ENCODE results near the gene RAB19.
A peak's percentile ranks its signal among the peaks of the same experiment; 100 is the strongest.
"Not testable (repeated sequence)": the region's sequence is repeated elsewhere in the genome, so short reads cannot be mapped to it uniquely, and the experiment has no call there.

RAB19 gene

DNA sequence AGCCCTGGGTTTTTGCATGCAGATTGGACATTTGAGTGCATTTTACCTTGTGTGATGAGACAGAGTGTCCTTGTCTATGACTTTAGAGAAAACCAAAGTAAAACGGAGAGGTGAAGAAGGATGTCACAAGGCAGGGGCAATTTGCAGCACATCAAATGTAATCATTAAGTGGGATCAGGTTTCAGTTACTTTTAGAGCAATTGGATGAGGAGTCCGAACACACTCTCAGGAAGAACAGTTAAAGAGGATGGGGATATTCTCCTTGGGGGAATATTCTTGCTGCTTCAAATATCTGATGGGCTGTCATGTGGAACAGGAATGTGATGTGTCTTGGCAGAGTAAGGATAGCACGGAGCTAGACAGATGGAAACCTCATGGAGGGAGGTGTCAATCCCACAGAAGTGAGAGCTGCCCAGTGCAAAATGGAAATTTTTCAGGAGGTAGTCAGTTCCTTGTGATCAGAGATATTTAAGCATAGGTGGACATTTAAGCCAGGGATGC lies 757 bp downstream of the RAB19 start:
- H3K14ac ChIP-seq (ENCODE audit: low read length in 2 of 2): no peak overlapping the region
- H2BK12ac ChIP-seq (ENCODE audit: low read length in 2 of 2): no peak overlapping the region

DNA sequence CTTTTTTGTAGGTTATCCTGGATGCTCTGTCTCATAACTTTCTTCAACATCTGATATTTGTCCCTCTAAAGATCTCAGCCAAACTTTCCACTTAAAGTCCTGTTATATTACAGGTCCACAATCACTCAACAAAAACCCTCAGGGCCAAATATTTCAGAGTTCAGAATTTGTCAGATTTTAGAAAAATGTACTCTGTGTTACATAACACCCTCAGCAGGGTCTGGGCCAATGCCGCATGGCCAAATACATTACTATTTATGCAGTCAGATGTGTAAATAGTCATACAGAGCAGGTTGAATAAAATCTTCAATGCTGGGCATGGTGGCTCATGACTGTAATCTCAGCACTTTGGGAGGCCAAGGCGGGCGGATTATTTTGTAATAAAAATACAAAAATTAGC lies 11.5 kb downstream of the RAB19 start:
- no peak overlapping the region for H3K4me2 ChIP-seq (ENCODE audit: low read length, poor library complexity, severe bottlenecking)
- H3K36me3 ChIP-seq (ENCODE audit: control insufficient read depth in 1 of 2, insufficient read depth in 2 of 2, low read depth in 1 of 2, low read length in 2 of 2): no peaks in the 10 kb centered on the region
- peaks cover 5% of the 10 kb centered on the region for H3K4me1 ChIP-seq (ENCODE audit: control insufficient read depth, insufficient read depth, low read depth, low read length)
- H2BK15ac ChIP-seq (ENCODE audit: low read depth, poor library complexity, severe bottlenecking): no peak overlapping the region
- no peaks in the 10 kb centered on the region for H3K9me3 ChIP-seq (ENCODE audit: control insufficient read depth, low read length)
- no peak overlapping the region for H4K8ac ChIP-seq (ENCODE audit: low read length)
- H2BK120ac ChIP-seq (ENCODE audit: low read depth, low read length): no peak overlapping the region
- no peak overlapping the region for H3K4ac ChIP-seq (ENCODE audit: low read depth in 1 of 2, low read length in 2 of 2)
- 91% methylated on average over 3 of the region's 3 CpGs for WGBS
- H3K18ac ChIP-seq (ENCODE audit: low read depth in 1 of 2, low read length in 2 of 2): no peak overlapping the region
- no peak overlapping the region for H3K9ac ChIP-seq (ENCODE audit: low read length)
- no peak overlapping the region for H3K27ac ChIP-seq (ENCODE audit: low read length, poor library complexity, severe bottlenecking)
- H3K4me3 ChIP-seq (ENCODE audit: insufficient read depth in 1 of 2, low read depth in 1 of 2, low read length in 2 of 2): no peak overlapping the region
- DNase-seq: no peak
- no peak overlapping the region for H2BK12ac ChIP-seq (ENCODE audit: low read length in 2 of 2)
- no peak overlapping the region for H3K14ac ChIP-seq (ENCODE audit: low read length in 2 of 2)
- peaks cover 0 to 16% of the 10 kb centered on the region in 2 experiments for H3K27me3 ChIP-seq (ENCODE audit: control insufficient read depth in 1 of 2, insufficient read depth in 1 of 2, low read length in 2 of 2)
- no peak overlapping the region for H4K91ac ChIP-seq (ENCODE audit: low read length)
- H2AFZ ChIP-seq (ENCODE audit: low read depth, low read length): no peak overlapping the region
- no peaks in the 10 kb centered on the region for H3K79me1 ChIP-seq (replicated peaks; ENCODE audit: low read length, poor library complexity, severe bottlenecking)
- no peak overlapping the region for H3K23ac ChIP-seq (ENCODE audit: low read length in 2 of 2)
- H2AK5ac ChIP-seq (ENCODE audit: low read length, severe bottlenecking): no peak overlapping the region
- H2BK5ac ChIP-seq (ENCODE audit: low read depth, low read length, poor library complexity, severe bottlenecking): no peak overlapping the region

More for the DNA sequence above, 757 bp downstream of the RAB19 start:
- H3K9ac ChIP-seq (ENCODE audit: low read length): no peak overlapping the region
- H3K36me3 ChIP-seq (ENCODE audit: control insufficient read depth in 1 of 2, insufficient read depth in 2 of 2, low read depth in 1 of 2, low read length in 2 of 2): no peaks in the 10 kb centered on the region
- no peak overlapping the region for H2AFZ ChIP-seq (ENCODE audit: low read depth, low read length)
- peak overlapping the region; percentile 96 for H3K27ac ChIP-seq (ENCODE audit: low read length, poor library complexity, severe bottlenecking)
- H3K4me3 ChIP-seq (ENCODE audit: insufficient read depth in 1 of 2, low read depth in 1 of 2, low read length in 2 of 2): no peak overlapping the region
- no peak overlapping the region for H2BK120ac ChIP-seq (ENCODE audit: low read depth, low read length)
- no peak overlapping the region for H4K8ac ChIP-seq (ENCODE audit: low read length)
- H3K27me3 ChIP-seq (ENCODE audit: control insufficient read depth in 1 of 2, insufficient read depth in 1 of 2, low read length in 2 of 2): peaks cover 0 to 14% of the 10 kb centered on the region in 2 experiments
- H3K18ac ChIP-seq (ENCODE audit: low read depth in 1 of 2, low read length in 2 of 2): no peak overlapping the region
- peaks cover 14% of the 10 kb centered on the region for H3K4me1 ChIP-seq (ENCODE audit: control insufficient read depth, insufficient read depth, low read depth, low read length)
- WGBS: 43% methylated on average over 3 of the region's 3 CpGs
- no peak overlapping the region for H3K23ac ChIP-seq (ENCODE audit: low read length in 2 of 2)
- no peaks in the 10 kb centered on the region for H3K9me3 ChIP-seq (ENCODE audit: control insufficient read depth, low read length)
- no peak overlapping the region for H2BK15ac ChIP-seq (ENCODE audit: low read depth, poor library complexity, severe bottlenecking)
- H4K91ac ChIP-seq (ENCODE audit: low read length): no peak overlapping the region
- peak overlapping the region; percentile 37 for H3K4me2 ChIP-seq (ENCODE audit: low read length, poor library complexity, severe bottlenecking)
- no peak for DNase-seq
- no peak overlapping the region for H2AK5ac ChIP-seq (ENCODE audit: low read length, severe bottlenecking)
- H3K79me1 ChIP-seq (replicated peaks; ENCODE audit: low read length, poor library complexity, severe bottlenecking): no peaks in the 10 kb centered on the region
- H2BK5ac ChIP-seq (ENCODE audit: low read depth, low read length, poor library complexity, severe bottlenecking): peak overlapping the region; percentile 68
- H3K4ac ChIP-seq (ENCODE audit: low read depth in 1 of 2, low read length in 2 of 2): no peak overlapping the region

DNA sequence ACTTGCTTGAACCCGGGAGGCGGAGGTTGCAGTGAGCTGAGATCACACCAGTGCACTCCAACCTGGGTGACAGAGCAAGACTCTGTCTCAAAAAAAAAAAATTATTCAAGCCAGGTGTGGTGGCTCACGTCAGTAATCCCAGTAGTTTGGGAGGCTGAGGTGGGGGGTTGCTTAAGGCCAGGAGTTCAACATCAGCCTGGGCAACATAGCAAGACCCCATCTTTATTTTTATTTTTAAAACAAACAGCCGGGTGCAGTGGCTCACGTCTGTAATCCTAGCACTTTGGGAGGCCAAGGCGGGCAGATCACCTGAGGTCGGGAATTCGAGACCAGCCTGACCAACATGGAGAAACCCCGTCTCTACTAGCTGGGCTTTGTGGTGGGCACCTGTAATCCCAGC lies 12.0 kb downstream of the RAB19 start:
- not testable (repeated sequence) for H4K8ac ChIP-seq (ENCODE audit: low read length); H3K36me3 ChIP-seq (ENCODE audit: control insufficient read depth in 1 of 2, insufficient read depth in 2 of 2, low read depth in 1 of 2, low read length in 2 of 2); H3K18ac ChIP-seq (ENCODE audit: low read depth in 1 of 2, low read length in 2 of 2); H3K4me3 ChIP-seq (ENCODE audit: insufficient read depth in 1 of 2, low read depth in 1 of 2, low read length in 2 of 2); H3K23ac ChIP-seq (ENCODE audit: low read length in 2 of 2); H3K4me1 ChIP-seq (ENCODE audit: control insufficient read depth, insufficient read depth, low read depth, low read length); H3K4ac ChIP-seq (ENCODE audit: low read depth in 1 of 2, low read length in 2 of 2); H3K27ac ChIP-seq (ENCODE audit: low read length, poor library complexity, severe bottlenecking); H2BK12ac ChIP-seq (ENCODE audit: low read length in 2 of 2); H2BK5ac ChIP-seq (ENCODE audit: low read depth, low read length, poor library complexity, severe bottlenecking); H2AFZ ChIP-seq (ENCODE audit: low read depth, low read length); H3K4me2 ChIP-seq (ENCODE audit: low read length, poor library complexity, severe bottlenecking); DNase-seq; H2BK120ac ChIP-seq (ENCODE audit: low read depth, low read length); H3K14ac ChIP-seq (ENCODE audit: low read length in 2 of 2); H2BK15ac ChIP-seq (ENCODE audit: low read depth, poor library complexity, severe bottlenecking); H3K79me1 ChIP-seq (replicated peaks; ENCODE audit: low read length, poor library complexity, severe bottlenecking); H4K91ac ChIP-seq (ENCODE audit: low read length); H2AK5ac ChIP-seq (ENCODE audit: low read length, severe bottlenecking); H3K9ac ChIP-seq (ENCODE audit: low read length); H3K9me3 ChIP-seq (ENCODE audit: control insufficient read depth, low read length)
- peaks cover 0 to 16% of the 10 kb centered on the region in 2 experiments for H3K27me3 ChIP-seq (ENCODE audit: control insufficient read depth in 1 of 2, insufficient read depth in 1 of 2, low read length in 2 of 2)
- WGBS: 85% methylated on average over 8 of the region's 9 CpGs

DNA sequence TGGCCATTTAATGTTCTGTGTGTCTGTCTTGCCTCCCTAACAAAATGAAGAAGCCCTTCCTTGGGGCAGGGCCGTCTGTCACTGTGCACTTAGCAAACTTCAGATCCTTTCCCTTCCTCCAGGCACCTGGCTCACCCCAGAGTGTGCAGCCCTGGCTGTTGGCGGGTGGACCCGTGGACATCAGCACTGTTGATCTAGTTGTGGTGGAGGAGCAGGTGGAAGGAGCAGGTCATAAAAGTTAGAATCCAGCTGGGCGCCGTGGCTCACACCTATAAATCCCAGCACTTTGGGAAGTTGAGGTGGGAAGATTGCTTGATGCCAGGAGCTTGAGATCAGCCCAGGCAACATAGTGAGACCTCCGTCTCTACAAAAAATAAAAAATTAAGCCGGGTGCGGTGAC lies 12.7 kb downstream of the RAB19 start:
- Histone ChIP-seq H3K36me3 (ENCODE audit: control insufficient read depth in 1 of 2, insufficient read depth in 2 of 2, low read depth in 1 of 2, low read length in 2 of 2) (no peaks in the 10 kb centered on the region), H3K9ac (ENCODE audit: low read length) (no peak overlapping the region), H3K18ac (ENCODE audit: low read depth in 1 of 2, low read length in 2 of 2) (no peak overlapping the region), H4K91ac (ENCODE audit: low read length) (no peak overlapping the region), H3K79me1 (replicated peaks; ENCODE audit: low read length, poor library complexity, severe bottlenecking) (no peaks in the 10 kb centered on the region), H2BK5ac (ENCODE audit: low read depth, low read length, poor library complexity, severe bottlenecking) (no peak overlapping the region), H2BK15ac (ENCODE audit: low read depth, poor library complexity, severe bottlenecking) (no peak overlapping the region), H2BK120ac (ENCODE audit: low read depth, low read length) (no peak overlapping the region), H3K14ac (ENCODE audit: low read length in 2 of 2) (no peak overlapping the region), H3K4me3 (ENCODE audit: insufficient read depth in 1 of 2, low read depth in 1 of 2, low read length in 2 of 2) (no peak overlapping the region), H3K23ac (ENCODE audit: low read length in 2 of 2) (no peak overlapping the region), H4K8ac (ENCODE audit: low read length) (no peak overlapping the region), H3K27me3 (ENCODE audit: control insufficient read depth in 1 of 2, insufficient read depth in 1 of 2, low read length in 2 of 2) (peaks cover 0 to 16% of the 10 kb centered on the region in 2 experiments), H2BK12ac (ENCODE audit: low read length in 2 of 2) (no peak overlapping the region), H3K9me3 (ENCODE audit: control insufficient read depth, low read length) (no peaks in the 10 kb centered on the region), H3K4me2 (ENCODE audit: low read length, poor library complexity, severe bottlenecking) (no peak overlapping the region), H3K4me1 (ENCODE audit: control insufficient read depth, insufficient read depth, low read depth, low read length) (peaks cover 5% of the 10 kb centered on the region), H3K4ac (ENCODE audit: low read depth in 1 of 2, low read length in 2 of 2) (no peak overlapping the region), H3K27ac (ENCODE audit: low read length, poor library complexity, severe bottlenecking) (no peak overlapping the region), H2AFZ (ENCODE audit: low read depth, low read length) (no peak overlapping the region), H2AK5ac (ENCODE audit: low read length, severe bottlenecking) (no peak overlapping the region)
- WGBS: 93% methylated on average over 6 of the region's 8 CpGs
- no peak for DNase-seq

Data from mesenchymal stem cell (in vitro differentiated cells and primary cell).